Mucosa of descending colon (tissue), 3 donors: ENCODE data around the gene THEM4. TPM values are rescaled to one million over a fixed set of nuclear protein-coding genes. Genes with fewer than 3 reads are reported as not detected.

Experiments used
- ATAC-seq: fragments of 200-7000 bp; cut with Tn5 transposase; one replicate; pipeline ENCODE4 v1.9.1; 2020; ENCODE audit warnings: mild to moderate bottlenecking, moderate library complexity
- DNase-seq, 3 donors: peaks; one replicate each; pipeline ENCODE4 v3.0.0-alpha.2; 2020
- H3K36me3 ChIP-seq: fragments of 200-600 bp; one replicate; pipeline ENCODE4 v1.8.0; 2021; ENCODE audit warnings: low read depth, mild to moderate bottlenecking
- H3K4me1 ChIP-seq: fragments of 200-600 bp; one replicate; pipeline ENCODE4 v1.8.0; 2021; ENCODE audit warnings: low read depth, mild to moderate bottlenecking
- H3K4me3 ChIP-seq: fragments of 200-600 bp; one replicate; pipeline ENCODE4 v1.8.0; 2021; ENCODE audit warnings: mild to moderate bottlenecking
- H3K9me3 ChIP-seq: fragments of 200-600 bp; one replicate; pipeline ENCODE4 v1.8.0; 2021; ENCODE audit warnings: mild to moderate bottlenecking
- CTCF ChIP-seq: fragments of 200-600 bp; IDR thresholded peaks from one replicate; pipeline ENCODE4 v1.8.0; 2022; ENCODE audit warnings: antibody characterized with exemption, mild to moderate bottlenecking
- intact Hi-C, 2 donors: fragments of 100-400 bp; cut with DNase I in 1 of 2; cut with micrococcal nuclease in 1 of 2; formaldehyde crosslinking; loops; one replicate each; pipeline versions ENCODE4 v1.11.0 to v1.11.1; 2022; cut with DNase I, micrococcal nuclease
- total RNA-seq, 3 donors: library from RNA; stranded (reverse); fragmentation: NEBNext Ultra II Directional in 2 of 3; extraction: Animal tissue kit (Norgen Biotek cat#: 25700) in 2 of 3; gene quantifications; one replicate each; pipeline versions ENCODE4 v1.2.1 to v1.2.4, GENCODE V29; 2021 to 2023
- donor health status: DM: no; HTN: no; CAD: no; lungs with moderate emphysema.
- donor health status: DM: no; HTN: no; CAD: no.
- donor health status: DM: no; HTN: yes; CAD: no.

Gene THEM4
- total RNA-seq, 3 donors from 2014 or later, result 9.1 to 12.7 (median 11.3) TPM

DNA sequence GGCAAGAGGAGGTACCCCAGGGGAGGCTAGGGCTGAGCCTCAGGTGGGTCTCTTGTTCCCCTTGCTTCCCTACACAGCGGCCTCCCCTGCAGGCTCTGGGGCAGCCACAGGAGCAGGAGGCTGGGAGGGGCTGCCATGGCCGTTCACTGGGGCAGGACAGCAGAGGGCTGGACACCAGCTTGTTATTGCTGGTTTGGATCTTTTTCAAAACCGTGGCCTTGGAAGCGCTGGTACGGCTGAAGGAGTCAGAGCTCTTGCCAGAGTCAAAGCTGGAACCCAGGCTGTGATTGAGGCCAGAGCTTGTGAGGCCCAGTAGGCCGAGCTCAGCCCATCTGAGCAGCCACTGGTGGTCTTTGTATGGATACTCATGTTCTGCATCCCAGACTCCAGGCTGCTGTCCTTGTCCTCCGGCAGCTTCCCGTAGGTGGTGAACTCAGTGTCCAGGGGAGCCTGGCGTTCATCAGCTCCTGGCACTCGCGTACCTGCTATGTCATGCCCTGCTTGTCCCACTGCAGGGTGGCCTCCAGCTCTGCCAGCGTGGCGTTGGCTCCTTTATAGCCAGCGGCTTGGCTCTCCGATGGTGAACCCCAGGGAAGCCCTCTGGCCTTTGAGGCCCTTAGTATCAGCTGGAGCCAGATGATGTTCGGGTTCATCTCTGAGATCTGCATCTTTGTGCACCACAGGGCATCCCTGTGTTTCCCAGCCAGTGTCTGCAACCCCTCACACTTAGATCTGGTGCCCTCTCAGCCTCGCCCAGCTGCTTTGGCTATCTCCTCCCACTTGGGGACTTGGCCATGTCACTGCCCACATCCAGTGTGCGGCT is 40.3 kb upstream of the THEM4 start:
- peaks cover 22% of the 10 kb centered on the region for H3K4me1 ChIP-seq
- no peak overlapping the region for H3K4me3 ChIP-seq
- ATAC-seq, result no peak
- no peak for DNase-seq
- no peak for TF ChIP-seq CTCF
- no peaks in the 10 kb centered on the region for H3K36me3 ChIP-seq
- H3K9me3 ChIP-seq, result no peaks in the 10 kb centered on the region
- intact Hi-C loops, result no loop called here

DNA sequence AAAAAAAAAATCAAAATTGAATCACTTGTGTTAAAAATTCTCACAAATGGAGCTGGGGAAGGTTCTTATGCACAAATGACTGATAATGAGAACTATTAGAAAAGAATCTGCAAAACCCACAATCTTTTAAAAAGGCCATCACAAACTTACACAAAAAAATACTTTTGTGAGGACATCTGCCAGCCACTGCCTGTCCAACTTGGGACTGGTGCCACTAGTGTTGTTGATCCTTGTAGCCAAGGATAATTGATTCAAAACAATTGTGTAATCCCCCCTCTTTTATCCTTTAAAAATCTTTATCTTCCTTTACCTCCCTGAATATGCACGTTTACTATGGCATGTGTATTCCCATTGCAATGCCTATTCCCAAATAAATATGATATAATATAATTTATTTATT is 39.2 kb upstream of the THEM4 start:
- DNase-seq (no peak), ATAC-seq (no peak)

GRCh38 chr1:151947140-151947539 is 37.8 kb upstream of the THEM4 start:
- H3K4me3 ChIP-seq, result no peak overlapping the region
- H3K9me3 ChIP-seq, result no peaks in the 10 kb centered on the region
- no peak for TF ChIP-seq CTCF
- intact Hi-C loops, result no loop called here
- H3K4me1 ChIP-seq, result peaks cover 31% of the 10 kb centered on the region
- no peak for ATAC-seq
- no peaks in the 10 kb centered on the region for H3K36me3 ChIP-seq
- no peak for DNase-seq

More for the DNA sequence above, 39.2 kb upstream of the THEM4 start:
- no peaks in the 10 kb centered on the region for H3K36me3 ChIP-seq
- peaks cover 31% of the 10 kb centered on the region for H3K4me1 ChIP-seq
- no peak overlapping the region for H3K4me3 ChIP-seq
- intact Hi-C loops, result no loop called here
- H3K9me3 ChIP-seq, result no peaks in the 10 kb centered on the region
- TF ChIP-seq CTCF, result no peak

DNA sequence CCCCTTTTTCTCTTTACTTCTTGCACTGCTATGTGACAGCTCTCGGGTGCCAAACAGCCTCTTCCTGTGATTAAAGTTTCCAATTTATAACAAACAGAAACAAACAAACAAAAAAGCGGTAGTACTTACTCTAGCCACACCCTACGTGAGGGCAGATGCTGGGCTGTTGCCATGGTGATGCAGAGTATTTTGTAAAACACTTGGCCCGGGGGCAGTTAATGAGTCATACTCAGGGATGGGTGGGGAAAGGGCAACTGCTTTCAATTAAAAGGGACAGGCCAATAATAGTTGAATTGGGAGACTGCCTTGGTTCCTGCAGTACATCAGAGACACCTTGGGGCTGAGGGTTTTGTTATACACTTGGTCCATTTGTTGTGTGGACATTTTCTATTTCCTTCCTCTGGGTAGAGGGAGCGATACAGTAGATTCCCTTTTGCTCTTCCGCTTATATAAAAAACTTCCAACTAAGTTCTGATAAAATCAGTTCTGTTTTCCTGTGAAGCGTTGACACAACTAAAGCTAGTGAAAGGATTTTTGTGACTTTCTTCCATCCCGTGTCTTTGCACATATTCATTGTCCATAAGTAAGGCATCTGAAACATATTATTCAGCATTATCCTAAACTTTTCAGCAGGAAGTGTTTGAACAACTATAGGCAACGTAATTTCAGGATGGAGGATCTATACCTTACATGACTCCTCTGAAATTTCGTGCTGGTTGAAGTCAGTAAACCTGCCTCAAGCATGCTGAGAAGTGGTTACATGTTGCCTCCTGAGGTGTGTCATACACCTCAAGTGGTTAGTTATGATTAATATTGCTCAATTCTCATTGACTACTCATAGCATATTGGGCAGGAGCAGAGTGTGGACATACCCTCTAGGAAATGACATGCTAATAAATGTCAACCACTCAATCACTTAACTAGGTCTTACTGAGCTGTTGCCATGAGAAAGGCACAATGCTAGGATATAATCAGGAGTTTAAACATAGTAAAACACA is 36.7 kb upstream of the THEM4 start:
- Histone ChIP-seq H3K4me1 (peaks cover 31% of the 10 kb centered on the region), H3K4me3 (no peak overlapping the region), H3K9me3 (no peaks in the 10 kb centered on the region), H3K36me3 (no peaks in the 10 kb centered on the region)
- peak; percentile 87 for ATAC-seq
- intact Hi-C loops, result no loop called here
- no peak for TF ChIP-seq CTCF
- peak; percentile 76 to 88 (median 78) for DNase-seq

DNA sequence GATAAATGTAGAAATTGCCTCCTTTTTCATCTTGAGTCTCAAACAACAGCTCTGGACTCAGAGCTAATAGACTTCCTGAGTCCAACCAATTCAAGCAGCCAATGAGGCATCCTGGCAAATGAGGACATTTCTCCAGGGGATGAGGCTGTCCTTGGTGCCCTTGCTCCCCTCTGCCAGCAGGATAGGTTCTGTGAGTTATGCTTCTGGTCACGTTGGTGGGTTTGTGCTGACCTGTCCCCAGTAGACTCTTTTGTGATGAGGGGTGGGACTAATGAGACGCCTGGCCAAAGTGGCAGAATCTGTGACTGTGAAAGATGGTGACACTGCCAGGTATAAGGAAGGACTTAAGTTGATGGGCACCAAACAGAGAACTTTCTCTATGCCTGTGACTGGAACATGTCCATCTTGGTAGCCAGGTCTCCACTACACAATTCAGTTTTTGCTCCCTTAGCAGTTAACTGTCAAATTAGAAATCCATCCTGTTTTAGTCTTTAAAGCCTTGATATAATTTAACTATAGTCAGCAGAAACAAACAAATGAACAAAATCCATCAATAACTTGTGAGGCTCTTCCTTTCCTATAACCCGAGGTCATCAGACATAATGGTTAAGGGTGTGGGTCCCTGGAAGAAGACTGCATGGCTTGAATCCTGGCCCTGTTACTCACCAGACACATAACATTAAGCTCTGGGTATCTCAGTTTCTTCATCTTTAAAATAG is 35.7 kb upstream of the THEM4 start:
- Histone ChIP-seq H3K36me3 (no peaks in the 10 kb centered on the region), H3K9me3 (no peaks in the 10 kb centered on the region), H3K4me3 (no peak overlapping the region), H3K4me1 (peaks cover 31% of the 10 kb centered on the region)
- intact Hi-C loops, result no loop called here
- DNase-seq, result no peak
- no peak for TF ChIP-seq CTCF
- ATAC-seq, result no peak
